GM12878 (cell line): ENCODE measurements around the gene SLC43A1. TPM values are rescaled to one million over a fixed set of nuclear protein-coding genes. Genes with fewer than 3 reads are reported as not detected.

Experiments
- ATAC-seq: fragments of 200-7000 bp; cut with Tn5 transposase; 3 replicates; pipeline ENCODE4 v1.9.1; 2020; ENCODE audit warnings: mild to moderate bottlenecking, moderate library complexity
- BruUV-seq: library from RNA; stranded (reverse); fragments of 400-500 nt; replicated peaks from 2 replicates; lab custom pipeline; 2021; lab: Mats Ljungman, UMichigan
- CTCF ChIA-PET: fragments of 300-600 bp; sonication (Branson Sonifier 250); formaldehyde crosslinking; extraction: SDS; loops from one replicate; lab custom pipeline; 2021; ENCODE audit warnings: inconsistent platforms; lab: Yijun Ruan, JAX
- POLR2A ChIA-PET: fragments of 350-600 bp; formaldehyde crosslinking; extraction: SDS; loops from one replicate; lab custom pipeline; 2021; ENCODE audit warnings: inconsistent platforms; lab: Charles Lee
- RAD21 ChIA-PET: fragments of 300-600 bp; sonication (Branson Sonifier 250); formaldehyde crosslinking; loops from one replicate; lab custom pipeline; 2023; ENCODE audit warnings: antibody characterized with exemption; ENCODE audit not compliant: unreplicated experiment; lab: Charles Lee
- SMC1A ChIA-PET: fragments of 300-600 bp; sonication (Branson Sonifier 250); formaldehyde crosslinking; loops from one replicate; lab custom pipeline; 2023; ENCODE audit not compliant: unreplicated experiment, uncharacterized antibody; lab: Charles Lee
- DNase-seq: peaks from one replicate; pipeline ENCODE4 v3.0.0-alpha.2; 2011; ENCODE audit warnings: low read depth, low spot score
- FAIRE-seq: peaks from 3 replicates; lab custom pipeline; 2011; peaks lifted over from hg19 to GRCh38; lab: Jason Lieb, UNC
- H2AFZ ChIP-seq: 2 replicates; pipeline ENCODE4 v1.6.0; 2011; ENCODE audit warnings: low read depth, low read length, control low read depth; ENCODE audit not compliant: control insufficient read depth
- H3K27ac ChIP-seq: 2 replicates; pipeline ENCODE4 v1.5.1; 2011; ENCODE audit warnings: control low read depth; ENCODE audit not compliant: control insufficient read depth, insufficient read depth
- H3K27me3 ChIP-seq, 2 experiments: replicated peaks in 1 of 2; 2 replicates each; pipeline versions ENCODE4 v1.6.0 to v1.6.1; 2011; ENCODE audit warnings: low read length in 1 of 2; ENCODE audit not compliant: control insufficient read depth in 2 of 2, insufficient read depth in 2 of 2
- H3K36me3 ChIP-seq, 2 experiments: 2 replicates each; pipeline ENCODE4 v1.5.1; 2011; ENCODE audit warnings: low read length in 1 of 2; ENCODE audit not compliant: control insufficient read depth in 2 of 2, insufficient read depth in 2 of 2
- H3K4me1 ChIP-seq: 2 replicates; pipeline ENCODE4 v1.6.1; 2011; ENCODE audit warnings: mild to moderate bottlenecking, low read length, moderate library complexity, mixed read lengths; ENCODE audit not compliant: control insufficient read depth, insufficient read depth
- H3K4me2 ChIP-seq: 2 replicates; pipeline ENCODE4 v1.6.0; 2011; ENCODE audit warnings: control low read depth; ENCODE audit not compliant: control insufficient read depth, insufficient read depth
- H3K4me3 ChIP-seq: fragments of 200-600 bp; sonication (generic); 2 replicates; pipeline ENCODE4 v1.5.1; 2016
- H3K79me2 ChIP-seq: 2 replicates; pipeline ENCODE4 v1.6.0; 2011; ENCODE audit warnings: low read length; ENCODE audit not compliant: control insufficient read depth, insufficient read depth
- H3K9ac ChIP-seq: 2 replicates; pipeline ENCODE4 v1.8.0; 2011; ENCODE audit warnings: low read length, control low read depth, mixed read lengths; ENCODE audit not compliant: control insufficient read depth, insufficient read depth
- H3K9me3 ChIP-seq: replicated peaks from 3 replicates; pipeline ENCODE4 v1.5.1; 2011; ENCODE audit warnings: mild to moderate bottlenecking, low read length; ENCODE audit not compliant: control insufficient read depth, insufficient read depth
- H4K20me1 ChIP-seq: 2 replicates; pipeline ENCODE4 v1.6.0; 2011; ENCODE audit not compliant: control insufficient read depth, insufficient read depth
- ATF7 ChIP-seq: fragments of 450-650 bp; IDR thresholded peaks from 2 replicates; pipeline ENCODE4 v1.6.1; 2016; ENCODE audit warnings: low read depth, mild to moderate bottlenecking
- E4F1 ChIP-seq: fragments of 450-650 bp; IDR thresholded peaks from 2 replicates; pipeline ENCODE4 v1.6.1; 2018; ENCODE audit warnings: borderline replicate concordance, mild to moderate bottlenecking; ENCODE audit not compliant: partially characterized antibody
- SMAD5 ChIP-seq: IDR thresholded peaks from 2 replicates; pipeline ENCODE4 v1.6.1; 2016; ENCODE audit warnings: antibody characterized with exemption, low read depth
- WGBS: methylation state at CpG from one replicate; pipeline ENCODE4 v1.1.6; 2016; ENCODE audit warnings: low lambda C conversion rate; ENCODE audit not compliant: insufficient replicate concordance, insufficient coverage; ENCODE audit errors: missing lambda C conversion rate; 5-methylcytosine and 5-hydroxymethylcytosine counted together
- in situ Hi-C: fragments of 300-500 bp; cut with MboI; formaldehyde crosslinking; loops from 9 replicates; pipeline ENCODE4 v1.14.3; 2018; ENCODE audit warnings: mixed read lengths
- intact Hi-C: fragments of 100-400 bp; cut with micrococcal nuclease; formaldehyde crosslinking; loops from one replicate; pipeline ENCODE4 v1.14.2; 2022; ENCODE audit not compliant: unreplicated experiment
- polyA plus RNA-seq, 11 experiments: library from polyadenylated mRNA; depleted of rRNA in 4 of 11; unstranded in 6 of 11; stranded (reverse) in 5 of 11; fragments of >200 nt; fragmentation: Nextera tagmentation in 4 of 11; fragmentation: Illumina TruSeq in 1 of 11; extraction: Ambion mirVana in 4 of 11; extraction: Trizol in 1 of 11; gene quantifications; 1 replicate in 1 of 11; 2 replicates in 10 of 11; pipeline versions ENCODE4 v1.2.1 to v1.2.3, GENCODE V29; 2011 to 2016; ENCODE audit warnings: inconsistent platforms in 2 of 11, missing spikeins in 2 of 11, low read depth in 1 of 11
- total RNA-seq, 4 experiments: library from RNA; depleted of rRNA in 3 of 4; stranded (reverse); fragments of >200 nt in 3 of 4; fragmentation: Illumina TruSeq in 1 of 4; extraction: Trizol in 1 of 4; gene quantifications; 2 replicates each; pipeline versions ENCODE4 v1.2.1 to v1.2.3, GENCODE V29; 2013 to 2021

The SLC43A1 gene
- total and polyA plus RNA-seq, 10 of the 15 experiments (the other 5 are each of a cell fraction or from before 2014, with no cell fraction given) = 1.0 to 17.8 (median 12.6) TPM

GRCh38 chr11:57512646-57513451 lies 2.7 kb downstream of the SLC43A1 start:
- no peak overlapping the region; the same call in 1 of the 2 replicates for H3K9ac ChIP-seq
- CTCF ChIA-PET = interaction anchor here (0.8 to 10.6 kb wide), 8 partner anchors 14 to 288 kb away, joined by 3 to 158 read pairs (median 6); partner anchors contain the start of genes RTN4RL2 and UBE2L6
- peak overlapping the region; percentile 78; the same call in 1 of the 2 replicates for H3K4me2 ChIP-seq

GRCh38 chr11:57511741-57512430 lies 3.6 kb downstream of the SLC43A1 start:
- ChIA-PET RAD21 (interaction anchor here (0.7 to 1.3 kb wide), 2 partner anchors 15 to 53 kb away, joined by 3 read pairs; no protein-coding TSS in a partner anchor), SMC1A (interaction anchor here (1.1 to 1.4 kb wide), 2 partner anchors 14 to 132 kb away, joined by 5 to 6 read pairs; no protein-coding TSS in a partner anchor), CTCF (interaction anchor here (1.3 to 2.3 kb wide), 3 partner anchors 10 to 18 kb away, joined by 4 to 23 read pairs (median 9); no protein-coding TSS in a partner anchor), POLR2A (no interaction called here)
- H3K36me3 ChIP-seq = no peaks in the 10 kb centered on the region
- H3K27ac ChIP-seq = no peak overlapping the region
- no peak overlapping the region for H3K4me2 ChIP-seq
- no peaks in the 10 kb centered on the region for H3K4me1 ChIP-seq
- no TSS peak for BruUV-seq
- peak; percentile 32; the same call in 1 of the 2 replicates for TF ChIP-seq ATF7
- no peak for TF ChIP-seq E4F1
- H3K4me3 ChIP-seq = no peak overlapping the region
- no peak overlapping the region for H3K9ac ChIP-seq
- intact Hi-C loops (no loop called here), in situ Hi-C loops (no loop called here)
- ATAC-seq = no peak
- no peaks in the 10 kb centered on the region for H4K20me1 ChIP-seq
- WGBS = 72% methylated on average over 6 of the region's 6 CpGs
- DNase-seq = no peak
- H3K9me3 ChIP-seq = no peaks in the 10 kb centered on the region
- FAIRE-seq = no peak
- no peaks in the 10 kb centered on the region for H3K27me3 ChIP-seq
- H3K79me2 ChIP-seq = peaks cover 11% of the 10 kb centered on the region
- H2AFZ ChIP-seq = no peak overlapping the region

More at GRCh38 chr11:57512646-57513451, 2.7 kb downstream of the SLC43A1 start:
- Histone ChIP-seq H4K20me1 (no peaks in the 10 kb centered on the region), H3K36me3 (no peaks in the 10 kb centered on the region), H2AFZ (no peak overlapping the region)
- in situ Hi-C loops = no loop called here
- SMC1A ChIA-PET = interaction anchor here (0.8 to 5.4 kb wide), 7 partner anchors 8 to 55 kb away, joined by 3 to 47 read pairs (median 4); partner anchors contain the start of gene UBE2L6
- no peak for ATAC-seq
- WGBS = 90% methylated on average over 12 of the region's 12 CpGs
- TF ChIP-seq SMAD5 = no peak
- TF ChIP-seq, all 136 proteins: peak for 0
- no peak for DNase-seq
- POLR2A ChIA-PET = interaction anchor here (0.6 to 0.9 kb wide), 3 partner anchors 47 to 248 kb away, joined by 3 to 5 read pairs (median 3); no protein-coding TSS in a partner anchor
- Histone ChIP-seq H3K9me3 (no peaks in the 10 kb centered on the region), H3K4me3 (0 out of 2 replicates have a peak overlapping the region, but pooled peaks have one; percentile 90), H3K4me1 (no peaks in the 10 kb centered on the region), H3K27me3 (no peaks in the 10 kb centered on the region), H3K79me2 (peaks cover 11% of the 10 kb centered on the region), H3K27ac (no peak overlapping the region)
- no TSS peak for BruUV-seq
- no peak for FAIRE-seq
- intact Hi-C loops = no loop called here
- RAD21 ChIA-PET = interaction anchor here (0.8 to 8.2 kb wide), 4 partner anchors 14 to 167 kb away, joined by 4 to 46 read pairs (median 6); no protein-coding TSS in a partner anchor
